ENCODE measurements around the gene MLST8.

The MLST8 gene

GRCh38 chr16:2205104-2205966 lies at the start of gene MLST8:
Gene MLST8, plus strand, starts transcription at chr16:2205454. Its CDS starts 632 bp downstream, at chr16:2206086.
- peak; percentile 91 to 93 for DNase-seq

- peak in 1 of 2 donors; percentile 8 for DNase-seq
These were observed 49.0 kb upstream of the MLST8 start for GRCh38 chr16:2155977-2156848.

GRCh38 chr16:2156849-2157224 lies 48.4 kb upstream of the MLST8 start:
- DNase-seq, result no peak

DNA sequence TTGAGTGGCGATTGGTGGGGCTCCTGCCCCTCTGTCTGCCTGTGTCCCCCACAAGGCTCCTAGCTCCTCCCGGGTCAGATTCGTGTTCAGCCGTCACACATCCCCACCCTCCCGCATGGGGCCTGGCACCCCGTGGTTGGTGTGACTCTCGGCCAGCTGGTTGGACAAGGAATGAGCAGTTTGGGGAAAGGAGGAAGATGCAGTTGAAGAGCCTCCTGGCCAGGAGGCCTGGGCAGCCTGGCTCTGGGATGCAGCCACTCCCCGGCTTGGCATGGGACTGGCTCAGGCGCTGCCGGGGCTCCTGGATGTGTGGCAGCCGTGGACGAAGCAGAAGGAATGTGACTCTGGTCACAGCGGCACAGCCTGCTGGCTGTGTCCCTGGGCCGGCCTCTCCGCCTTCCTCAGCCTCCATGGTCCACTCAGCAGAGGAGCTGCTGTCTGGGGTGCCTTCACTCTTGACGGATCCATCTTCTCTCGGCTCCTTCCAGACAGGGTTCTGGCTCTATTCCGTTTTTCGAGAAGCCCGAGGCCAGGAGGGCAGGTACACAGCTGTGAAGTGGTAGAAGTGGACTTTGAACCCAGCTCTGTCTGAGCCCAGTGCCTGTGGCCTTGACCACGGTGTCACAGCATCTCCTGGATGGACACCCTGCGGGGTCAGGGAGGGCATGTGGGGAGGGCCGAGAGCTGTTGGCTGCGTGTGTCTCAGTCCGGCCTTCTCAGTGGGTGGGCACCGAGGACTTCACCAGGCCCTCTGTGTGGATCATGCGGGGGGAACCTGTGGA lies 47.6 kb upstream of the MLST8 start:
- no peak for DNase-seq

- no peak for DNase-seq
These were observed 47.0 kb upstream of the MLST8 start for GRCh38 chr16:2158262-2158638.

- no peak for DNase-seq
These were observed 45.9 kb upstream of the MLST8 start for GRCh38 chr16:2159175-2159838.

DNA sequence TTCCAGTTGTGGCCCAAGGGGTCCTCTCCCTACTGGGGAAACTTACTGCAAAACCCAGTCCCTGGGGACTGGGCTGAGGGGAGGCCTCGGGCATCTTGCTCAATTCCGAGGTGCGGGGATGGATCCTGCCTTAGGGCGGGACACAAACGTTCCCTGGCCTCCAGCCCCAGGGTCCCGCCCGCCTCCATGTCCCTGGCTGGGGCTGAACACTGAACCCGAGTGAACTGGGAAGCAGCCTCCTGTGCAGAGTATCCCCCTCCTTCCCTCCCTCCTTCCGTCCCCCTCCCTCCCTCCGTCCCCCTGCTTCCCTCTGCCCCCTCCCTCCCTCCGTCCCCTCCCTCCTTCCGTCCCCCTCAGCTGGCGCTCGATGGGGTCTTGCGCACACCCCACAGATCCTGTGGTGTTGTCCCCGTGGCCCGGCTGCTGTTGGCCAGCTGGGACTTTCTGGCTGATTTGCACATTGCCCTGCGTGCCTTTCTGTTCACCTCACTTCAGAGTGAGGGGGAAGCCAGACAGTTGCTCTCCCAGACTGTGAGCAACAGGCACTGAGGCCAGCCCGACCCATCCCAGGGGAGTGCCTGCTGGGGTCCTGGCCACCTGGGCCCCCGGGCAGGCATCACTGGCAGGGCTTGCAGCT lies 44.2 kb upstream of the MLST8 start:
- DNase-seq, result no peak

DNA sequence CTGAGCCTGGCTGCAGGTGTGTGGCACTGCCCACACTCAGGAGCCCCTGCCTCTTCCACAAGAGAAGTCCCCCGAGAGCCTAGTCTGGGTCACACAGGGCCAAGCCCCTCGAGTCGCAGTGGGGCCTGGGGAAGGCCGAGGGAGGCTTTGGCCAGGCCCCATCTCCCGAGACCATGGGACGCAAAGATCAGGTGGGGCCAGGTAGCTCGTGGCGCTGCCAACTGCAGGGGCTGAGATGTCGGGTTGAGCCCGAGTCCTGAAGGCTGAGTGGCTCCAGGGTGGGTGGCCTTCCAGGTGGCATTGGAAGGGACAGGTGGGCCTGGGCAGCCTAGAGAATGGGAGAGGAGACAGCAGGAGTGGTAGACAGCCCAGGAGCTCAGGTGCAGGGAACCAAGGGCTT lies 43.3 kb upstream of the MLST8 start:
- DNase-seq, result no peak

DNA sequence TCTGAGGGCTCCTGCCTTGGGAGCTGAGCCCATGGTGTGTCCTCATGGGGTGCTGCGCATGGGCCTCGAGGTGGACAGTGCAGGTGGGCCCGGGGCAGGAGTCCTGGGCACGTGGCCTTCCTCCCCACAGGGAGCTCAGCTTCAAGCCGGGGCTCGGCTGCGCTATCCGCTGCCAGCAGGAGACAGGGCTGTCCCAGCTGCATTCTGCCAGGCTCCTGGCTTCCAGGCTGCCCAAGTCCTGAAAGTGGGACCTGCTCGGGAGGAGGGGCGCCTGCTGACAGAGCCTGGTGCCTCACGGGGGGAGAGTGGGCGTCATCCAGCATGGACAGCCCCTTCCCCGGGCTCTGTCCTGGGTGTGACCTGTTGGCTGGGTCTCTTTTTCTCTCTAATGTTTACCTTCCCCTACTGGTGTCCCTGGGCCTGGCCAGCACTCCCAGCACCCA lies 42.6 kb upstream of the MLST8 start:
- no peak for DNase-seq

GRCh38 chr16:2163211-2163881 lies 41.9 kb upstream of the MLST8 start:
- peak in 1 of 2 donors; percentile 23 for DNase-seq

DNA sequence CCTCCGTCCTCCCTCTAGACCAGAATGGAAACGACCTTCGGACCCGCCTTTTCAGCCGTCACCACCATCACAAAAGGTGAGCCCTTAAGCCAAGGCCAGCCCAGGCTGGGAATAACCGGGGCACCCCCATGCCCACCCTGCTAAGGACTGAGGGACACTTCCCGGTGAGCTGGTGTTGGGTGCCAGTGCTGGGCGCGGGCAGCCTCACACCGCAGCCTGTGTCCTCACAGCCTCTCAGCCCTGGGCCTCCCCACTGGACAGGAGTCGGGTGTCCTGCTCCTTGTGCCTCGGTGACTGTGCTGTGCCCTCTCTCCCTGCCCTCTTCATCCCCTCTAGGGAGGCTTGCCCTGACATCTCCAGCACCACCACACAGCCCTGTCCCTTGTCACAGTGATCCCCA lies 39.4 kb upstream of the MLST8 start:
- no peak for DNase-seq

DNA sequence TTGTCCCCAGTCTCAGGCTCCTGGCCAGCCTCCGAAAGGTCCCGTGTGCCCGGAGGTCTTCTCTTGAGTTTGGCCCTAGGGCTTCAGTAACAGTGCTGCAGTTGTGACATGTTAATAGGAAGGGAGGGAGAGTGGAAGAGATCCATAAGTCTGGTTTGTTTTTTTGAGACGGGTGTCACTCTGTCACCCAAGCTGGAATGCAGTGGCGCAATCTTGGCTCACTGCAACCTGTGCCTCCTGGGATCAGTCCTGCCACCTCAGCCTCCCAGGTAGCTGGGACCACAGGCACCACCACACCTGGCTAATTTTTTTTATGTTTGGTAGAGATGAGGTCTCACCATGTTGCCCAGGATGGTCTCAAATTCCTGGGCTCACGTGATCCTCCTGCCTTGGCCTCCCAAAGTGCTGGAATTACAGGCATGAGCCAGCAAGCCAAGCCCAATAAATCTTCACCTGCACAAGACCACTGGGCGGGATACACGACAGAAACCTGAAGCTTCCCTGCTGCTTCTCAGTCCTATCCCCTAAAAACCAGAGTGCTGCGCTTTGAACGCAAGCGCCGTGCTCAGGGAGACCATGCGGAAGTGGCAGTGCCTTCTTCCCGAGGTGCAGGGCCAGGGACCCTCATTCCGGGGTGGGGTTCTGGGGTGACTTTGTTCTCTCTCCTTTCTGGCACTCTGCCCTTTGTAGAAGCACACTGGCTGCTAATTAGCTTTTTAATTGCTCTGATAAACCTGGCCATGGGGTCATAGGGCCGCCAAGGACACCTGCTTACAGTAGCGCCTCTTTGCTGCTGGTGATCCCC lies 38.8 kb upstream of the MLST8 start:
- DNase-seq, result no peak

DNA sequence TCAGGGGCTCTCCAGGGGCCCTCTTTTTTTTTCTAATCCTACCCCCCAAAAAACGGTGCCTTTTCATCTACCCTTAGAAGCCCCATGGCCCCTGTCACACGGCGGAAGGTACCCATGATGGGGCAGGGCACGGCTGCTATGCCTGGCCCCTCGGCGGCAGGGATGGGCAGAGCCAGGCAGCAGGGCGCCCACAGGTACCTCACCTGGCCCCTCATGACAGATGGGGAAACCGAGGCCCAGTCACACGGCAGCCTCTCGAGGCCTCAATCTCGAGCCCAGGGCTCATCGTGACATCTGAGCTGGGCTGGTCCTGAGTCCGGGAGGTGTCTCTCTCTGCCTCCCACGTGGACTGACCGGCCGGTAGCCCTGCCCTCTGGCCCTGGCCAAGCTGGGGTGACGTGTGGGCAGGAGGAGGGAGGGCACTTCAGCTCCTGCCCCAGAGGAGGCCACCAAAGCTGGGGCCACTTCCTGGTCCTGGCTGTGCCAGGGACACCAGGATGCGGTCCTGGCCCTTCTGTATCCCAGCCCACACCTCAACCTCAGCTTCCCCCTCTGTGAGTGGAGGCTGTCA lies 38.1 kb upstream of the MLST8 start:
- DNase-seq, result no peak

DNA sequence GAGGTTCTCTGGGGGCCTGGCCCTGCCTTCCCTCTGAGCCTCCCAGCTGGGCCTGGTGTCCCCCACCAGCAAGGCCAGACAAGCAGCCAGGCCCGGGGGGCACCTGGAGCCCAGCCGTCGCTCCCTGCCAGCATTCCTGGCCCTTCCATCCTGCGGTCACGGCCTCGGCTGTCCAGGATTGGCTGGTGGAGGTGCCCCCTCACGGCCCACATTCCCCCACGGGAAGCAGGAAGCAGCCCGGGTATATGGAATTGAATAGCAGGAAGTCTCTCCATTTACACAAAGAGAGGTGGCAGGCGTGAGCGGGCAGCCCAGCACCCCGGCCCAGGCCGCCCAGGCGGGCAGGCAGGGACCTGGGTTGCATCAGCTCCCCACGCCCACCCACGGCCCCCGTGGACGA lies 35.2 kb upstream of the MLST8 start:
- no peak for DNase-seq

- no peak for DNase-seq
These were observed 34.4 kb upstream of the MLST8 start for GRCh38 chr16:2170587-2171435.

DNA sequence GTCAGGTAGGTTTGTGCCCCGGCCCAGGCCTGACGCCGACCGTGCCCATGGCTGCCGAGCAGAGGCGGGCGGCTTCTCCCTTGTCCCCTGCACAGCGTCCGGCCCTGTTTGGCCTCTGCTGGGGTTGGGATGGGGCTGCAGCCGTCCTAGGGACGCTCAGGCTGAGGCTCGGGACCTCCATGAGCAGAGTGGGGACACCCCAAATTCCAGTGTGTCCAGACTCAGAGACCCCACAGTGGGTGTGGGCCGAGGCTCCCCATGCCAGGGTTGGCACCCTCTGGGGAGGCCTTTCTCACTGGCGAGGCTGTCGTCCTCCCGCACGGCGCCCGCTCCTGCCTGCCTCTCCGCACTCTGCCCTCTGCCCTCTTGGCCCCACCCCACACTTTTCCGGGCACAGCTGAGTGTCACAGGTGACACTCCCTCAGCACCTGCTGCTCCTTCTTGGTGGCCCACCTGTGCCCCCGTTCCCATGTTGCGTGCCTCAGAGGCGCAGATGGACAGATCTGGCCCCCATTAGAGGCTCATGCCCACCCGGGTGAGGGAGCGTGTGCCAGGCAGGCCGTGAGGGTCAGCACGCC lies 33.6 kb upstream of the MLST8 start:
- no peak for DNase-seq

GRCh38 chr16:2172688-2173335 lies 32.4 kb upstream of the MLST8 start:
- DNase-seq, result no peak

DNA sequence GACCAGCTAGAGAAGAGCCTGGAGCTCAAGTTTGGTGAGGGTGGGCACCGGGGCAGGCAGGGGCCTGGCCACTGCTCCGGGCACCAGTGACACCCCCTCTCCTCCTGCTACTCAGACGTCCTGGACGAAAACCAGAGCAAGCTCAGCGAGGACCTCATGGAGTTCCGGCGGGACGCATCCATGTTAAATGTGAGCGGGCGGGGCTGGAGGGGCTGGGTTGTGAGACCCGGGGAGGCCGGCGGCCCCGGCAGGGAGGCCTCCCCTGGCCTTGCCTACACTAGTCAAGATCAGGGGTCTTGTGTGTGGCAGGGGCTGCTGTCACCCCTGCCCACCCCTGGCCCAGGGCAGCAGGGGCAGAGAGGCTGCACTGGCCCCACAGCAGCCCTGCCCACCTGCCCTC lies 31.9 kb upstream of the MLST8 start:
- no peak for DNase-seq
